Measurements from ENCODE around the gene SLC22A23. TPM values are rescaled to one million over a fixed set of nuclear protein-coding genes. Genes with fewer than 3 reads are reported as not detected.
A peak's percentile ranks its signal among the peaks of the same experiment; 100 is the strongest.

SLC22A23 gene
- total RNA-seq, 1 donor from 2014 or later: 14.6 TPM

DNA sequence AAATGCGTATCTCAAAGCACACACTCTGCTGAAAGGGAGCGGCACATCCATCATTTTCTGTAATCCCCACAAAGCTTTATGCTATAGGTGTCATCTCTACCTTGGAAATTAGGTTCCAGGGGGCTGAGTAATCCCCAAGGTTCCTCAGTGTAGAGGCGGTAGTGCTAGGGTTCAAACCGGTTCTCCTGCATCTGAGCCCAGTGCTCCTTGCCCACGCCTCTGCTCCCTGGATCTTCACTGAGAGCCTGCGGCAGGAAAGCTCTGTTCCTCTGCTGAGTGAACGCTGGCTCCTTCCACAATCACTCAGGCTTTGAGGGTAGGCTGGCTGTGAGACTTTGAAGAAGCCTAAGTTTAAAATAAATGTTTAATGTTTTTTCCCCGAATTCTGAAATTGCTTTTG is 24.9 kb downstream of the SLC22A23 start:
- H3K27ac Mint-ChIP-seq (ENCODE audit: unreplicated experiment): no peak overlapping the region
- no peak overlapping the region for H3K4me3 Mint-ChIP-seq
- no peaks in the 10 kb centered on the region for H3K27me3 Mint-ChIP-seq (ENCODE audit: low read depth)
- peaks cover 3% of the 10 kb centered on the region for H3K9me3 Mint-ChIP-seq
- peaks cover 13% of the 10 kb centered on the region for H3K4me1 Mint-ChIP-seq
- TF ChIP-seq, protein P1, sequence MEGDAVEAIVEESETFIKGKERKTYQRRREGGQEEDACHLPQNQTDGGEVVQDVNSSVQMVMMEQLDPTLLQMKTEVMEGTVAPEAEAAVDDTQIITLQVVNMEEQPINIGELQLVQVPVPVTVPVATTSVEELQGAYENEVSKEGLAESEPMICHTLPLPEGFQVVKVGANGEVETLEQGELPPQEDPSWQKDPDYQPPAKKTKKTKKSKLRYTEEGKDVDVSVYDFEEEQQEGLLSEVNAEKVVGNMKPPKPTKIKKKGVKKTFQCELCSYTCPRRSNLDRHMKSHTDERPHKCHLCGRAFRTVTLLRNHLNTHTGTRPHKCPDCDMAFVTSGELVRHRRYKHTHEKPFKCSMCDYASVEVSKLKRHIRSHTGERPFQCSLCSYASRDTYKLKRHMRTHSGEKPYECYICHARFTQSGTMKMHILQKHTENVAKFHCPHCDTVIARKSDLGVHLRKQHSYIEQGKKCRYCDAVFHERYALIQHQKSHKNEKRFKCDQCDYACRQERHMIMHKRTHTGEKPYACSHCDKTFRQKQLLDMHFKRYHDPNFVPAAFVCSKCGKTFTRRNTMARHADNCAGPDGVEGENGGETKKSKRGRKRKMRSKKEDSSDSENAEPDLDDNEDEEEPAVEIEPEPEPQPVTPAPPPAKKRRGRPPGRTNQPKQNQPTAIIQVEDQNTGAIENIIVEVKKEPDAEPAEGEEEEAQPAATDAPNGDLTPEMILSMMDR (conservative IDR thresholded peaks at IDR 0.05): no peak
- no peak for DNase-seq (ENCODE audit: low read depth, low spot score)
- H3K36me3 Mint-ChIP-seq (ENCODE audit: low read depth): peaks cover 6% of the 10 kb centered on the region

DNA sequence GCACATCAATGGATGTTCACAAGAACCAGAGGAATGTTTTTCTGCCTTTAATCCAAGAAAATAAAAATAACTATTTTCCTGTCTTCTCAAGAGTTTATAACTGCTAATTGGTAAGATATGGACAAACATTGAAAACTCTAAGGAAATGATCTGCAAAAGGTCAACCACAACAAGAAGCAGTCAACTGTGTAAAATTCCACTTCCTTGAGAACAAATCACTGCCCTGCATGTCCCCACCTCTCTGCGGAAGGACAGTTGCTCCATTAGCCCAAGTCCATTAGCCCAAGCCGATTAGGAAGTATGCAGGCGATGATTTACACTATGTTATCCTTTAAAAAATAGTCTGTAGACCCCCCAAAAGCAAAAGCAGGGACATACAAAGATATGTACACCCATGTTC is 27.6 kb downstream of the SLC22A23 start:
- no peak for DNase-seq (ENCODE audit: low read depth, low spot score)
- Mint-ChIP-seq H3K27ac (ENCODE audit: unreplicated experiment) (peak overlapping the region; percentile 6), H3K4me1 (peaks cover 10% of the 10 kb centered on the region), H3K4me3 (no peak overlapping the region), H3K27me3 (ENCODE audit: low read depth) (peaks cover under 1% of the 10 kb centered on the region), H3K36me3 (ENCODE audit: low read depth) (no peaks in the 10 kb centered on the region), H3K9me3 (no peaks in the 10 kb centered on the region)
- TF ChIP-seq, protein P1 (conservative IDR thresholded peaks at IDR 0.05): no peak

DNA sequence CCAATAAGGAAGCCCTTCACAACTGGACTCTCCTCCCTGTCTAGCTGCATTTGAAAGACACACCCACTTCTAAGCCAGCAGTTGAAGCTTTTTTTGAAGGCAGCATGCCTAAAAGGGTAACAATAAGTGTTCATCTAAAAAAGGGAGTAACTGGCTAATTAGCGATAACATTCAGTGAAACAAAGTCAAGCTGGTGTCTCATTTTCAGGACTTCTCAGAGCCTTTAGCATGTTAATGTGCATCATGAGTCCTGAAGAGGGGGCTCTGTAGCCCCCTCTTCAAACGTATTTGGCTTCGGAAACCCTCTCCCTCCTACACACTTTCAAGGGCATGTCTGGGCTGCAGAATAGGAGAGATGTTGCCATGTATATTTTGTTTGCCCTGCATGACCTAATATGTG is 28.1 kb downstream of the SLC22A23 start:
- Mint-ChIP-seq H3K4me1 (peaks cover 14% of the 10 kb centered on the region), H3K27me3 (ENCODE audit: low read depth) (peaks cover 4% of the 10 kb centered on the region), H3K36me3 (ENCODE audit: low read depth) (no peaks in the 10 kb centered on the region), H3K27ac (ENCODE audit: unreplicated experiment) (no peak overlapping the region), H3K9me3 (no peaks in the 10 kb centered on the region), H3K4me3 (no peak overlapping the region)
- TF ChIP-seq, protein P1 (conservative IDR thresholded peaks at IDR 0.05): no peak
- no peak for DNase-seq (ENCODE audit: low read depth, low spot score)

DNA sequence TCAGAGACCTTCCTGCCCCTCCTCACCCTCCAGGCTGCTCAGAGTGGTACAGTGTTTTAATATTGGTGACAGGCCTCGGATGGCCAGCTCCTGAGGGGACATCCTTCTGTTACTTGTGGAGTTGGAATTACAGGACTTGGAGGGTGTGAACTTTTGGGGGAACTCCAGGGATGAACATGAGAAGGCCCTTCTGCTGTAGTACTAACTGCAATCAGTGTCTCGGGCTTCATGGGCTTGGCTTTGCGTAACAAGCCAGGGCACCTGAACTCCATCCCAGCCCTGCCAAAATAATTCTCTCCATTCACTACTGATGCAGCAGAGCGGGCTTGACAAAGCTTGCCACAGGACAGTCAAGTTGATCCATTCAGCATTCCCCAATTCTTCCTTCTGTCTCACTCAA is 28.6 kb downstream of the SLC22A23 start:
- peaks cover 6% of the 10 kb centered on the region for H3K27me3 Mint-ChIP-seq (ENCODE audit: low read depth)
- TF ChIP-seq, protein P1 (conservative IDR thresholded peaks at IDR 0.05): no peak
- no peaks in the 10 kb centered on the region for H3K36me3 Mint-ChIP-seq (ENCODE audit: low read depth)
- no peaks in the 10 kb centered on the region for H3K9me3 Mint-ChIP-seq
- DNase-seq (ENCODE audit: low read depth, low spot score): no peak
- H3K4me1 Mint-ChIP-seq: peaks cover 17% of the 10 kb centered on the region
- no peak overlapping the region for H3K4me3 Mint-ChIP-seq
- H3K27ac Mint-ChIP-seq (ENCODE audit: unreplicated experiment): no peak overlapping the region

DNA sequence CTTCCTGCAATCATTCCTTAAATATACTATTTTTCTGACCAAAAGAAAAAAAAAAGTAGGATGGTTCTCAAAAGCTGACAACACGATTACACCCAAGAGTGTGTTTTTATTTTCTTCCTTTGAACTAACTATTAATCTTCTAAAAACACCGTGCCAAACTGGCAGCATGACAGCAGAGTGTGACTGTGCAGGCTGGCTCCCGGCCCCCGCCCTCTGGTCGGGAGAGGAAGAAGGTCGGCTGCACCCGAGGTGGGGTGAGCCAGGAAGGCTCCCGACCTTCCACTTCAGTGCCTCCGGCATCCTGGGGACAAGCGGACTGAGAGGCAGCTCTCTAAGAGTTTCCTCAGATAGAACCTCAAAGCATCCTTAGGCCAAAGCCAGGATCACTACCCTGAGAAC is 29.2 kb downstream of the SLC22A23 start:
- Mint-ChIP-seq H3K36me3 (ENCODE audit: low read depth) (no peaks in the 10 kb centered on the region), H3K9me3 (no peaks in the 10 kb centered on the region), H3K27me3 (ENCODE audit: low read depth) (peaks cover 11% of the 10 kb centered on the region), H3K4me3 (no peak overlapping the region), H3K27ac (ENCODE audit: unreplicated experiment) (no peak overlapping the region), H3K4me1 (peaks cover 23% of the 10 kb centered on the region)
- no peak for DNase-seq (ENCODE audit: low read depth, low spot score)
- TF ChIP-seq, protein P1 (conservative IDR thresholded peaks at IDR 0.05): no peak
